Measurements from ENCODE around the gene ATP5F1D. TPM values are rescaled to one million over a fixed set of nuclear protein-coding genes. Genes with fewer than 3 reads are reported as not detected.
"Not testable (repeated sequence)": the region's sequence is repeated elsewhere in the genome, so short reads cannot be mapped to it uniquely, and the experiment has no call there.

Gene ATP5F1D
- total RNA-seq, 8 experiments from 2014 or later: 72.1 to 359 (median 83.5) TPM

DNA sequence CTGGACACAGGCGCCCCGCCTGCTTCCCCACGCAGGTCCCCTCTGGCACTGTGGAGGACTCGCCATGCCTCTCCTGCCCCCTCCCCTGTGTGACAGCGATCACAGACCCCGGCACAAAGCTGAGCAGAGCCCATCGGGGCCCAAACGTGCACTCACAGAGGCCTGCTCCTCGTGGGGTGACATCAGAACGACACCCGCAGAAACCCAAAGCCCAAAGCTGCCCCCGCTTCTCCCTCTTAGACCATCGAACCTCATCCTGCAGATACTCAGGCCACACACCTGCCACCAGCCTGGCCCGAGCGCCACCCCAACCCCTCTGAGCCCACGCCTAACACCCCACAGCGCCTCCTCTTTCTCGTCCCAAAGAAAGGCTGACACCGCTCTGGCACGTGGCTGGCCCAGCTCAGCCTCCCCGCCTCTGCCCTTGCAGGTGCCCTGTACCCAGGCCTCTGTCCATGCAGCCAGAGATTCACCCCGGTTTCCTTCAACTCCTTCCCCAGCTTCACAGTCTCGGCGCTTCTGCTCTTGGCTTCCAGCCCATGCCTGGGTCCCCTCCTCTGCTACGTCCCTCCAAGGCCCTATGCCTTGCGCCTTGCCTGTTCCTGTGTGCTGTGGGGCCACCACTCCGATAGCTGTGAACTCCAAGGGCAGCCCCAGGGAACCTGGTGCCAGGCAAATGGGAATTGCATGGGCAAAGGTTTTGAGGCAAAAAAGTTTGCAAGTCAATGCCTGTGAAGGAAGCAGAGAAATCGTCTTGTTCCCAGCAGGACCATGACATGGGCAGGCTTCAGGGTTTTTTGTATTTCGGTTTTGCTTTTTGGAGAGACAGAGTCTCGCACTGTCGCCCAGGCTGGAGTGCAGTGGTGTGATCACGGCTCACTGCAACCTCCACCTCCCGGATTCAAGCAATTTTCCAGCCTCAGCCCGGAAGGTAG lies 2.9 kb upstream of the ATP5F1D start:
- Histone ChIP-seq H3K4me3 (peak overlapping the region; percentile 60 to 84 (median 72)), H3K4me1 (replicated peaks in 1 of 2) (peaks cover 31 to 43% of the 10 kb centered on the region in 2 donors), H3K27ac (peak overlapping the region; percentile 86 to 90)
- peak in 5 of 8 experiments; percentile 6 to 30 (median 17) for ATAC-seq (replicated peaks in 6 of 8)
- in situ Hi-C loops (cut with MboI; ENCODE audit: low pct_unique_long_range_greater_than_20kb in 2 of 9, low sequenced_read_pairs in 9 of 9, unreplicated experiment in 9 of 9): no loop called here
- WGBS, 10 experiments: 55 to 89% (median 83%) methylated on average over 2 to 14 of the region's 34 CpGs; no CpG with 5 or more reads in 1 of the 10 experiments

DNA sequence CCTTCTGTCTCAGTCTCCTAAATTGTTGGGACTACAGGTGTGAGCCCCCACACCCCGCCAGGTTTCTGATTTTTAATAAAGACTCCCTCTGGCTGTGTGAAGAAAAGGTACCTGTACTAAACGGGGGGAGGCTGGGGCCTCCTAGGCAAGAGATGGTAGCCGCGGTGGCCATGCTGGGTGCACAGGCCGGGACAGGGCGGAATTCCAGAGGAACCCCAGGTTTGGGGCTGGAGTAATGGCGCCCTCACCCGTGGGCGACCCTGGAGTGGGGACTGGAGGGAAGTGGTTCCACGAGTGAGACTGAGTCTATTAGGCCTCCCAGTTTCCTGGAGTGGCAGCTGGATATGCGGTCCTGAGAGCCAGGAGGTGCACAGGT lies 2.1 kb upstream of the ATP5F1D start:
- WGBS, 10 experiments: 57 to 89% (median 73%) methylated on average over 1 to 4 of the region's 11 CpGs; no CpG with 5 or more reads in 6 of the 10 experiments
- H3K27ac ChIP-seq: peak overlapping the region; percentile 90
- peaks cover 34 to 49% of the 10 kb centered on the region in 2 donors for H3K4me1 ChIP-seq (replicated peaks in 1 of 2)
- peak overlapping the region in 1 of 5 donors; percentile 33 for H3K4me3 ChIP-seq
- no peak for ATAC-seq (replicated peaks in 6 of 8)
- in situ Hi-C loops (cut with MboI; ENCODE audit: low pct_unique_long_range_greater_than_20kb in 2 of 9, low sequenced_read_pairs in 9 of 9, unreplicated experiment in 9 of 9): no loop called here

DNA sequence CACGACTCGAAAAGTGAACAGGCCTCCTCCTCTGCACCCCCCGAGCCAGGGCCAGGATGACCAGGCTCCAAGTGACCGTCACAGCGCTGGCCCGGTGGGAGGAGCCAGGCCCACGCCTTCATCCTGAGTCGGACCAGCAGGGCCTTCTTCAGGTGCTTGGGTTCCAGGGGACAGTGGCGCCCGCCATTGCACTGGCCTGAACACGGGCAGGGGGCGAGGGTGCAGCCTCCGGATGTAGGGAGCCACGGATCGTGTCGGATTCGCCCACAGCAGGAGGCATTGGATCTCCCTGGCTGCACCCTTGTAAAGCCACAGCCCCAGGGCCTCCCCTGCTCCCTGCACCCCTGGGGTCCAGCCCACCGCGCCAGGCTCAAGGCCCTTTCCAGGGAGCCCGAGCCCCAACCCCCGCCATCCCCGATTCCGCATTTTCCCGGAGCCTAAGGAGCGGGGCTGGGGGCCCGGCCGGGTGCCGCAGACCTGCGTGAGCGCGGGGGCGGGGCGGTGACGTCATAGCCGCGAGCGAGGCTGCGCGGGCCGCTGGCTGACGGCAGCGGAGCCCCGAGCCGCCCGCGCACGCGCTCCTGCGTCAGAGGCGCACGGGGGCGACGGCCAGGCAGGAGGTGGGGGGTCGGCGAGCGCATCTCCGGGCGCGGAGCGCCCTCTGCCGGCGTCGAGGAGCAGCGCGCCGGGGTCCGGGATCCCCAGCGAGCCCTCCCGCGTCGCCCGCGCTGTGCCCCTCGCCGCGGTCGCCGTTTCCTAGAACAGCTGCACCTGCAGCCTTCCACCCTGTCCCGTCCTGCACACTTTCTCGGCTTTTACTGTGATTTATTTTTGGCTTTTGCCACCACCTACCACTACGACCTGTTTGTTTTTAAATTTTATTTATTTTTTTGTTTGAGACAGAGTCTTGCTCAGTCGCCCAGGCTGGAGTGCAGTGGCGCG lies 1.5 kb upstream of the ATP5F1D start:
- peaks cover 40 to 56% of the 10 kb centered on the region in 2 donors for H3K4me1 ChIP-seq (replicated peaks in 1 of 2)
- in situ Hi-C loops (cut with MboI; ENCODE audit: low pct_unique_long_range_greater_than_20kb in 2 of 9, low sequenced_read_pairs in 9 of 9, unreplicated experiment in 9 of 9): no loop called here
- peak overlapping the region; percentile 20 to 35 (median 30) for H3K4me3 ChIP-seq
- 1 to 79% (median 12%) methylated on average over 2 to 29 of the region's 84 CpGs; no CpG with 5 or more reads in 6 of the 10 experiments for WGBS, 10 experiments
- H3K27ac ChIP-seq: peak overlapping the region; percentile 90
- peak; percentile 40 to 62 (median 47) for ATAC-seq (replicated peaks in 6 of 8)

DNA sequence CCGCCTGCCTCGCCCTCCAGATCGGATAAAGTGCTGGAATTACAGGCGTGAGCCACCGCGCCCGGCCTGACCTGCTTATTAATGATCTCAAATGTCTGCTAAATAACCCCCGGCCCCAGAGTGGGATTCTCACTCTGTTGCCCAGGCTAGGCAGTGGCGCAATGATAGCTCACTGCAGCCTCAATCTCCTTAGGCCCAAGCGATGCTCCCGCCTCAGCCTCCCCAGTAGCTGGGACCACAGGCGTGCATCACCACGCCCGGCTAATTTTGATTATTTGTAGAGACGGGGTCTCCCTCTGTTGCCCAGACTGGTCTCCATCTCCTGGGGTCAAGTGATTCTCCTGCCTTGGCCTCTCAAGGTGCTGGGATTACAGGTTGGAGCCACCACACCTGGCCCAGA lies 626 bp upstream of the ATP5F1D start:
- in situ Hi-C loops (cut with MboI; ENCODE audit: low pct_unique_long_range_greater_than_20kb in 2 of 9, low sequenced_read_pairs in 9 of 9, unreplicated experiment in 9 of 9): no loop called here
- Histone ChIP-seq H3K4me3 (peak overlapping the region in 2 of 5 donors; percentile 96 to 97), H3K4me1 (replicated peaks in 1 of 2) (peaks cover 37 to 56% of the 10 kb centered on the region in 2 donors), H3K27ac (no peak overlapping the region)
- WGBS, 10 experiments: 20 to 100% (median 80%) methylated on average over 1 to 3 of the region's 15 CpGs; no CpG with 5 or more reads in 6 of the 10 experiments
- no peak for ATAC-seq (replicated peaks in 6 of 8)

DNA sequence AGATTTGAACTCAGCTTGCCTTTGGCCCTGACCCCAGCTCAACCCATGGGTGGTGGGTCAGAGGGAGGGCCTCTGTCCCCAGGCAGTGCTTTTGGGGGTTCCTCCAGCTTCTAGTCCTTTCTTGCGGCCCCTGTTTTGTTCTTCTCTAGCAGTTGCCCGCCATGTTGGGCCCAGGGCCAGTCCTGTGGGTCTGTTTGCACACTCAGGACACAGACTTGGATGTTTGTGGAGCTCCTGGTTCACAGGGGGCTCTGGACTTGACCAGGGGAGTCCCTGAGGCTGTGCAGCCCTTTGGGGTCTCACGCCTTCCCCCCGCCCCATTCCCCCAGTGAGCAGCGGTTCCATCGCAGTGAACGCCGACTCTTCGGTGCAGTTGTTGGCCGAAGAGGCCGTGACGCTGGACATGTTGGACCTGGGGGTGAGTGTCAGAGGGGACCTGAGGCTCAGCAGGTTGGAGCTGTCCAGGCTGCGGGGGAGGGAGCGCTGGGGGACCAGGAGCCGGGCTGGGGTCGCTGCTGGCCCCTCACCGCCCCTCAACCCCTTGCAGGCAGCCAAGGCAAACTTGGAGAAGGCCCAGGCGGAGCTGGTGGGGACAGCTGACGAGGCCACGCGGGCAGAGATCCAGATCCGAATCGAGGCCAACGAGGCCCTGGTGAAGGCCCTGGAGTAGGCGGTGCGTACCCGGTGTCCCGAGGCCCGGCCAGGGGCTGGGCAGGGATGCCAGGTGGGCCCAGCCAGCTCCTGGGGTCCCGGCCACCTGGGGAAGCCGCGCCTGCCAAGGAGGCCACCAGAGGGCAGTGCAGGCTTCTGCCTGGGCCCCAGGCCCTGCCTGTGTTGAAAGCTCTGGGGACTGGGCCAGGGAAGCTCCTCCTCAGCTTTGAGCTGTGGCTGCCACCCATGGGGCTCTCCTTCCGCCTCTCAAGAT lies 2.5 kb downstream of the ATP5F1D start:
- Histone ChIP-seq H3K4me3 (peak overlapping the region in 4 of 5 donors; percentile 1 to 2 (median 1)), H3K4me1 (replicated peaks in 1 of 2) (peaks cover 27 to 57% of the 10 kb centered on the region in 2 donors), H3K27ac (peak overlapping the region; percentile 57 to 64)
- WGBS, 10 experiments: 0 to 100% (median 56%) methylated on average over 1 to 12 of the region's 33 CpGs; no CpG with 5 or more reads in 5 of the 10 experiments
- in situ Hi-C loops (cut with MboI; ENCODE audit: low pct_unique_long_range_greater_than_20kb in 2 of 9, low sequenced_read_pairs in 9 of 9, unreplicated experiment in 9 of 9): no loop called here
- ATAC-seq (replicated peaks in 6 of 8): peak; percentile 1 to 33 (median 20)

DNA sequence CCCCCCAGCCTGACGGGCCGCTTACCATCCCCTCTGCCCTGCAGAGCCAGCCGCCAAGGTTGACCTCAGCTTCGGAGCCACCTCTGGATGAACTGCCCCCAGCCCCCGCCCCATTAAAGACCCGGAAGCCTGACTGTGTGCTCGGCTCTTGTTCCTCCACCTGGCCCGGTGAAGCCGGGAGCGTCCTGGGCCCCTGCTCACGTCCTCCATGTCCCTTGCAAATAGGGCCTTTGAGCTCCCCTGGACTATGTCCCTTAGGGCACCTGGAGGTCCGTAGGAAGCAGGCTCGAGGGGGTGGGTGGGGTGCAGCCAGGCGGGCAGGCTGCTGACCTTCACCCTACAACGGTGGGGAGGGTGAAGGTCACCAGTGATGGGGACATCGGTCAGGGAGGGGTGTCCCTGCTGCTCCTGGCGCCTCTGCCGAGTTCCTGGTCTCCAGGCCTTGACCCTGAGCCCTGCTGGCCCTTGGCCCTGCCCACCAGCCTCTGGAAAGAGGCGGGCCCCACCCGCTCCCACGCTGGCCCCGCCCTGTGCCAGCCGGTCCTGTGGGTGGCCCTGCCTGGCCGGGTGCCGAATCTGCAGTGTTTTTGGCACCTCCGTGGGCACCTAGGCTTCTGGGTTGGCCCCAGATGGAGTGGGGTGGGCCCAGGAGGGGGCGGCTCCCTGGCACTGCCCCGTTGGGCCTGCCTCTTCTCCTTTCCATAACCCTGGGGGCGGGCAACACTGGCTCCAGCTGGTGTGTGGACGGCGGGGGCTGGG lies 3.3 kb downstream of the ATP5F1D start:
- Histone ChIP-seq H3K27ac (peak overlapping the region; percentile 57 to 64), H3K4me1 (replicated peaks in 1 of 2) (peaks cover 20 to 50% of the 10 kb centered on the region in 2 donors), H3K4me3 (peak overlapping the region in 4 of 5 donors; percentile 1 to 2 (median 1))
- in situ Hi-C loops (cut with MboI; ENCODE audit: low pct_unique_long_range_greater_than_20kb in 2 of 9, low sequenced_read_pairs in 9 of 9, unreplicated experiment in 9 of 9): no loop called here
- ATAC-seq (replicated peaks in 6 of 8): no peak
- no CpG with 5 or more reads among the region's 31 CpGs for WGBS, 10 experiments

DNA sequence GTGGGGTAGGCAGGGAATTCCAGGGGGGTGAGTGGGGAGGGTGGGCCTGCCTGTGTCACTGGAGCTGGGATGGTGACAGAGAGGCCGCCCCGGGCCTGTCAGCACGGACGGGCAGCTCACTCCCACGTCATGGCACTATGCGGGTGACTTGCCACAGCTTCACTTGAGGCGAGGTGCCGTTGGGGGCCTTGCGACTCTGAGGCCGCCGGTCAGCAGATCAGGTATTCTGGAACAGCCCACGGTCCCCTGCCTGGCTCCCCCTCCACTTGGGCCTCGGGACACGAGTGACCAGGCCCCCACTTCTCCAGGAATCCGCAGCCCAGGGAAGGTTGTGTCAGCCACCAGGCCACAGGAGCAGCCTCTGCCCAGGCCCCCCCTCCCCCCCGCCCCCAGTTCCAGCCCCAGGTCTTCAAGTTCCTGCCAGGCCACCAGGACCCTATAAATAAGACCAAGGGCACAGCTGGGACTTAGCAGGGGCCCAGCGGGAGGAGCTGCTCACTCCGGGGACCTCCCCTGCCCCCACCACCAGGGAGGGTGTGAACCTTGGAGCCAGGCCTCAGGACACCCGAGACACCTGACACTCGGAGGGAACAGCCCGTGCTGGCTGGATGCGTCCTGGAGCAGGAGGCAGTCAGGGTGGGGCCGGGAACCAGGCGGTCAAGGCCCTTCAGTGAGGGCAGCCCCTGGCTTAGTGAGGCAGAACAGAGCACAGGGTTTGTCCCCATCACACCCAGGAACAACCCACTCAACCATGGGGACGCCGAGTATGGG lies 4.1 kb downstream of the ATP5F1D start:
- Histone ChIP-seq H3K4me1 (replicated peaks in 1 of 2) (peaks cover 19 to 46% of the 10 kb centered on the region in 2 donors), H3K4me3 (no peak overlapping the region), H3K27ac (peak overlapping the region in 1 of 2 donors; percentile 16)
- ATAC-seq (replicated peaks in 6 of 8): peak in 2 of 8 experiments; percentile 0
- 80% methylated on average over 1 of the region's 26 CpGs; no CpG with 5 or more reads in 9 of the 10 experiments for whole genome bisulfite sequencing, 10 experiments
- in situ Hi-C loops (cut with MboI; ENCODE audit: low pct_unique_long_range_greater_than_20kb in 2 of 9, low sequenced_read_pairs in 9 of 9, unreplicated experiment in 9 of 9): no loop called here

DNA sequence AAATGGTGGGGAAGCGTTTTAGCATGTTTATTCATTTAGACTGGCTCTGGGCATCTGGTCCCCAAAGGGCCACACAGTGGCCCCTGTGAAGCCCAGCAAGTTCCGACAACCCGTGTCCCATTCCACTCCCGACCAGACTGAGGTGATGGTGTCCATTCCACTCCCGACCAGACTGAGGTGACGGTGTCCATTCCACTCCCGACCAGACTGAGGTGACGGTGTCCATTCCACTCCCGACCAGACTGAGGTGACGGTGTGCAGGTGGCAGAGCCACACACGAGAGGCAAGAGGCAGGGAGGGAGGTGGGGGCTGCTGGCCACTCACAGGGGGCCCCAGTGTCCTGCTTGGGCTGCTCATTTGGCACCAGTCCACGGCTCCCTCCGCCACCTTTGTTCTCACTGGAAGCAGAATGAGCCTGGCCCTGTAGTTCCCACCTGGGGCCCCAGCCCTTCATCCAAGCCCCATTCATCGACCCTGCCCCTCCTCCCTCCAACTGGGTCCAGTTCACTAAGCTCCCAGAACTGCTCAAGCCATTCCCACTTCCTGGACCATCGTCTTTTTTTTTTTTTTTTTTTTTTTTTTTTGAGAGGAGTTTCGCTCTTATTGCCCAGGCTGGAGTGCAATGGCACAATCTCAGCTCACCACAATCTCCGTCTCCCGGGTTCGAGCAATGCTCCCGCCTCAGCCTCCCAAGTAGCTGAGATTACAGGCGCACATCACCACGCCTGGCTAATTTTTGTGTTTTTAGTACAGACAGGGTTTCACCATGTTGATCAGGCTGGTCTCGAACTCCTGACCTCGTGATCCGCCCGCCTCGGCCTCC lies 4.9 kb downstream of the ATP5F1D start:
- Histone ChIP-seq H3K27ac (peak overlapping the region in 1 of 2 donors; percentile 16), H3K4me1 (replicated peaks in 1 of 2) (peaks cover 15 to 43% of the 10 kb centered on the region in 2 donors)
- H3K4me3 ChIP-seq; in situ Hi-C loops (cut with MboI; ENCODE audit: low pct_unique_long_range_greater_than_20kb in 2 of 9, low sequenced_read_pairs in 9 of 9, unreplicated experiment in 9 of 9): not testable (repeated sequence)
- peak in 2 of 8 experiments; percentile 0 to 2 for ATAC-seq (replicated peaks in 6 of 8)
- WGBS, 10 experiments: 81 to 96% (median 94%) methylated on average over 3 to 11 of the region's 27 CpGs; no CpG with 5 or more reads in 4 of the 10 experiments

DNA sequence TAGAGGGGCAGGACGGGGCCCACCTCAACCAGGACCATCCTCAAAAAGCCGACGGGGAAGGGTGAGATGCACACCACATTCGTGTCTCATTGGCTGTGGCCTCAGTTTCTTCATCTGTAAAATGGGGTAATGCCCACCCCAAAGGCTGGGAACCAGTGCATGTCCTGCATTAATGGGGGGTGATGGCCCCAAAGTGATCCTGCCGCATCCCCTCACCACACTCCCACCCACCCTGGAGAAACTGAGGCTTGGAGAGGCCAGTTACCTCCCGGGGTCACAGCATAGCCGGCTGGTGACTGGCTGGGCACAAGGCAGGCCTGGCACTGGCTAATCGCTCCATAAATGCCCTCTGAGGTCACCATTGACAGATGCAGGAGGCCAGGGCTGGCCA lies 6.2 kb downstream of the ATP5F1D start:
- H3K27ac ChIP-seq: peak overlapping the region; percentile 98
- in situ Hi-C loops (cut with MboI; ENCODE audit: low pct_unique_long_range_greater_than_20kb in 2 of 9, low sequenced_read_pairs in 9 of 9, unreplicated experiment in 9 of 9): no loop called here
- peak overlapping the region; percentile 56 to 93 (median 65) for H3K4me3 ChIP-seq
- 100% methylated on average over 1 of the region's 8 CpGs; no CpG with 5 or more reads in 7 of the 10 experiments for WGBS, 10 experiments
- H3K4me1 ChIP-seq (replicated peaks in 1 of 2): peaks cover 21 to 39% of the 10 kb centered on the region in 2 donors
- ATAC-seq (replicated peaks in 6 of 8): no peak

DNA sequence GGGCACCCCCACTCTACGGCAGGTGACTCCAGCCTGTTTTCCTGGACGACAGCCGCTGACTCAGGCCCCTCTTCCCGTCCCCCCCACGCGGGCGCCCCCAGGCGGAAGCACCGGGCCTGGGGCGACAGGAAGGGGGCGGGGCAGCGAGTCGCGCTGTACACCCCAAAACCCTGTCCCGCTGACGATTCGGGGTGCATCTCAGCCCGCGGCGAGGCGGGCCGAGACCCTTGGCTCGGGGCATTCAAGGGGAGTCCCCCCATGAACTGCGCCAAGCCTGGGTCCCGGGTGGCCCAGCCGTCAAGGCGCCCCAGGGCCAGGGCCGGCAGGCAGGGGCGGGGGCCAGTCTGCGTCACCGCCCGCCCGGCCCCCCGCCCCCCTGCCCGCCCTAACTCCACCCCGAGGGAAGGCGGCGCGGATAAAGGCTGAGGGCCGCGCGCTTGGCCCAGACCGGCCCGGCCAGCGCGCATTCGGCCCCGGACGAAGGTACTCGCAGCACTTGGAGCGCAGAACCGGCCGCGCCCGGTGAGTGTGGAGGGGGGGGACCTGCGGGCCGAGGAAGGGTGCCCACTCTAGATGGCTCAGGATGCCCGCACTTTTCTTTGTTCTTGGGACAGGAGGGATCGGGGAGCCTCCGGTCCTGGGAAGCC lies 6.7 kb downstream of the ATP5F1D start, which contains the start of gene MIDN:
Gene MIDN (plus strand): TSS at position 445 of the 647 bp plus-strand sequence. CDS start 1,714 bp downstream, outside the sequence.
- in situ Hi-C loops (cut with MboI; ENCODE audit: low pct_unique_long_range_greater_than_20kb in 2 of 9, low sequenced_read_pairs in 9 of 9, unreplicated experiment in 9 of 9): no loop called here
- ATAC-seq (replicated peaks in 6 of 8): peak; percentile 1 to 31 (median 6)

More for the DNA sequence above, 6.7 kb downstream of the ATP5F1D start, which contains the start of gene MIDN:
- no CpG with 5 or more reads among the region's 60 CpGs for WGBS, 10 experiments
- Histone ChIP-seq H3K4me1 (replicated peaks in 1 of 2) (peaks cover 26 to 44% of the 10 kb centered on the region in 2 donors), H3K4me3 (peak within 1 kb of the TSS; percentile 56 to 93 (median 65)), H3K27ac (peak within 1 kb of the TSS; percentile 98)

Data from motor neuron (in vitro differentiated cells).